OCI-LY7 (cell line): ENCODE data around the gene ST7L. TPM values are rescaled to one million over a fixed set of nuclear protein-coding genes. Genes with fewer than 3 reads are reported as not detected.

ENCODE experiments used
- BruUV-seq: library from RNA; stranded (reverse); fragments of 400-500 nt; replicated peaks from 2 replicates; lab custom pipeline; 2021; lab: Mats Ljungman, UMichigan
- CTCF ChIA-PET: fragments of 300-600 bp; sonication (Branson Sonifier 250); formaldehyde crosslinking; loops from one replicate; lab custom pipeline; 2022; ENCODE audit warnings: antibody characterized with exemption; ENCODE audit not compliant: unreplicated experiment; lab: Charles Lee
- POLR2A ChIA-PET: fragments of 300-600 bp; sonication (Branson Sonifier 250); formaldehyde crosslinking; loops from one replicate; lab custom pipeline; 2022; ENCODE audit warnings: antibody characterized with exemption; lab: Charles Lee
- DNase-seq: peaks from one replicate; pipeline ENCODE4 v3.0.0-alpha.2; 2015; ENCODE audit warnings: low spot score
- H2AFZ ChIP-seq: fragments of 200-600 bp; sonication (generic), shearing (Covaris generic); 2 replicates; pipeline ENCODE4 v1.6.1; 2014; ENCODE audit warnings: mild to moderate bottlenecking, antibody characterized with exemption, low read length, moderate library complexity
- H3K27ac ChIP-seq: fragments of 200-600 bp; sonication (generic); 2 replicates; pipeline ENCODE4 v1.5.1; 2014; ENCODE audit warnings: mixed run types, low read depth, mild to moderate bottlenecking, moderate library complexity, low read length, inconsistent platforms; ENCODE audit not compliant: poor library complexity, severe bottlenecking
- H3K36me3 ChIP-seq: fragments of 200-600 bp; sonication (generic); 2 replicates; pipeline ENCODE4 v1.6.1; 2014; ENCODE audit warnings: mild to moderate bottlenecking, antibody characterized with exemption, low read length, moderate library complexity, mixed read lengths; ENCODE audit not compliant: insufficient read depth
- H3K4me1 ChIP-seq: fragments of 200-600 bp; sonication (generic); 2 replicates; pipeline ENCODE4 v1.5.1; 2014; ENCODE audit warnings: mild to moderate bottlenecking, low read length; ENCODE audit not compliant: insufficient read depth, poor library complexity, severe bottlenecking
- H3K4me2 ChIP-seq: fragments of 200-600 bp; sonication (generic); 2 replicates; pipeline ENCODE4 v1.6.1; 2014; ENCODE audit warnings: mild to moderate bottlenecking, low read length
- H3K4me3 ChIP-seq: fragments of 200-600 bp; sonication (generic); 2 replicates; pipeline ENCODE4 v1.5.1; 2014; ENCODE audit warnings: mild to moderate bottlenecking, low read depth, low read length; ENCODE audit not compliant: poor library complexity, severe bottlenecking
- H3K79me2 ChIP-seq: fragments of 200-600 bp; sonication (generic); 2 replicates; pipeline ENCODE4 v1.6.1; 2016; ENCODE audit warnings: low read depth, mild to moderate bottlenecking, low read length, moderate library complexity, mixed read lengths; ENCODE audit not compliant: insufficient read depth
- H3K9me2 ChIP-seq: fragments of 200-600 bp; sonication (generic); 2 replicates; pipeline ENCODE4 v1.6.1; 2016; ENCODE audit warnings: mild to moderate bottlenecking, low read length, mixed read lengths; ENCODE audit not compliant: insufficient read depth
- H3K9me3 ChIP-seq: fragments of 200-600 bp; sonication (generic); 2 replicates; pipeline ENCODE4 v1.6.1; 2014; ENCODE audit warnings: mild to moderate bottlenecking, mixed run types, low read length, mixed read lengths
- H4K20me1 ChIP-seq: fragments of 200-600 bp; sonication (generic); 2 replicates; pipeline ENCODE4 v1.6.1; 2014; ENCODE audit warnings: mild to moderate bottlenecking, antibody characterized with exemption, low read length, moderate library complexity, mixed read lengths; ENCODE audit not compliant: insufficient read depth
- EZH2phosphoT487 ChIP-seq: fragments of 200-600 bp; sonication (generic); IDR thresholded peaks from 2 replicates; pipeline ENCODE4 v1.6.1; 2018; ENCODE audit warnings: low read depth, borderline replicate concordance, mild to moderate bottlenecking, mixed run types, antibody characterized with exemption, low read length, moderate library complexity, mixed read lengths
- intact Hi-C: fragments of 100-400 bp; cut with micrococcal nuclease; formaldehyde crosslinking; loops from one replicate; pipeline ENCODE4 v1.10.0; 2022; ENCODE audit not compliant: unreplicated experiment
- total RNA-seq, 2 experiments: library from RNA; depleted of rRNA in 1 of 2; stranded (reverse); fragments of >200 nt in 1 of 2; shearing (Covaris generic) in 1 of 2; gene quantifications; 2 replicates each; pipeline ENCODE4 v1.2.3, GENCODE V29; 2014 to 2022
- TF ChIP-seq, protein P1 (sequence below): fragments of 200-600 bp; sonication (generic); conservative IDR thresholded peaks from 2 replicates; pipeline ENCODE4 v1.5.1; 2014; ENCODE audit warnings: mild to moderate bottlenecking, antibody characterized with exemption, low read length, moderate library complexity, mixed read lengths

ST7L gene
- total RNA-seq, 2 experiments from 2014 or later, result 20.2 to 22.8 TPM

DNA sequence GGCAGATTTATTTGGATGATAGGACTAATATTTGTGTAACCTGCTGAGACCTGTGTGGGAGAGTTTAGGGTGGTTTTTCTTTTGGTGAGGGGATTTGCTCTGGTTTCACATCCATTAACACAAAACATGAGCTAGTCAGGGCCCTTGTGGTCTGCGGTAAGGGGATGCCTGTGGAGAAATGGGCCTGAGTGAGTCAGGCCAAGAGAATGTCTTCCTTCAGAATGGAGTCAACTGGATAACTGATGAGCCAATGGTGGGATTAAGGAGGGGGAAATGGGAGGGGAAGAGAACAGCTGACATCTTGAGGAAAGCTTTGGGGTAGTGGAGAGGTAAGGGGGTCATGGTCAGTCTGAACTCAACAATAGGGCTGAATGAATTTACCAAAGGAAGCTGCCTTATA lies 96.3 kb downstream of the ST7L start:
- H4K20me1 ChIP-seq, result no peaks in the 10 kb centered on the region

DNA sequence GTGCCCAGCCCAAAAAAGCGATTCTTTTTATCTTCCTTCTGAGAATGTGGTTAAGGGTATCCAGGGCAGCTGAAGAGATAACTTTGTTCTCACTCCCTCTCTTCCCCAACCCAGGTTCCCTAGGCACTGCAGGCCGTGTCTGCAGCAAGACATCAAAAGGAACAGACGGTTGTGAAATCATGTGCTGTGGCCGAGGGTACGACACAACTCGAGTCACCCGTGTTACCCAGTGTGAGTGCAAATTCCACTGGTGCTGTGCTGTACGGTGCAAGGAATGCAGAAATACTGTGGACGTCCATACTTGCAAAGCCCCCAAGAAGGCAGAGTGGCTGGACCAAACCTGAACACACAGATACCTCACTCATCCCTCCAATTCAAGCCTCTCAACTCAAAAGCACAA lies 98.8 kb downstream of the ST7L start:
- H3K9me2 ChIP-seq, result no peaks in the 10 kb centered on the region

More for the DNA sequence above, 96.3 kb downstream of the ST7L start:
- no TSS peak for BruUV-seq
- no peak overlapping the region for H3K27ac ChIP-seq
- TF ChIP-seq, protein P1, sequence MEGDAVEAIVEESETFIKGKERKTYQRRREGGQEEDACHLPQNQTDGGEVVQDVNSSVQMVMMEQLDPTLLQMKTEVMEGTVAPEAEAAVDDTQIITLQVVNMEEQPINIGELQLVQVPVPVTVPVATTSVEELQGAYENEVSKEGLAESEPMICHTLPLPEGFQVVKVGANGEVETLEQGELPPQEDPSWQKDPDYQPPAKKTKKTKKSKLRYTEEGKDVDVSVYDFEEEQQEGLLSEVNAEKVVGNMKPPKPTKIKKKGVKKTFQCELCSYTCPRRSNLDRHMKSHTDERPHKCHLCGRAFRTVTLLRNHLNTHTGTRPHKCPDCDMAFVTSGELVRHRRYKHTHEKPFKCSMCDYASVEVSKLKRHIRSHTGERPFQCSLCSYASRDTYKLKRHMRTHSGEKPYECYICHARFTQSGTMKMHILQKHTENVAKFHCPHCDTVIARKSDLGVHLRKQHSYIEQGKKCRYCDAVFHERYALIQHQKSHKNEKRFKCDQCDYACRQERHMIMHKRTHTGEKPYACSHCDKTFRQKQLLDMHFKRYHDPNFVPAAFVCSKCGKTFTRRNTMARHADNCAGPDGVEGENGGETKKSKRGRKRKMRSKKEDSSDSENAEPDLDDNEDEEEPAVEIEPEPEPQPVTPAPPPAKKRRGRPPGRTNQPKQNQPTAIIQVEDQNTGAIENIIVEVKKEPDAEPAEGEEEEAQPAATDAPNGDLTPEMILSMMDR, result no peak
- no peak for TF ChIP-seq EZH2phosphoT487
- no peaks in the 10 kb centered on the region for H3K4me1 ChIP-seq
- DNase-seq, result no peak
- no peaks in the 10 kb centered on the region for H3K36me3 ChIP-seq
- no peaks in the 10 kb centered on the region for H3K9me3 ChIP-seq
- H2AFZ ChIP-seq, result no peak overlapping the region
- no peak overlapping the region for H3K4me3 ChIP-seq
- no peaks in the 10 kb centered on the region for H3K79me2 ChIP-seq
- intact Hi-C loops, result no loop called here
- H3K4me2 ChIP-seq, result no peak overlapping the region
- no peaks in the 10 kb centered on the region for H3K9me2 ChIP-seq
- ChIA-PET POLR2A (interaction anchor here (1.1 kb wide), 1 partner anchor 12 kb away, joined by 3 read pairs; no protein-coding TSS in a partner anchor), CTCF (no interaction called here)

DNA sequence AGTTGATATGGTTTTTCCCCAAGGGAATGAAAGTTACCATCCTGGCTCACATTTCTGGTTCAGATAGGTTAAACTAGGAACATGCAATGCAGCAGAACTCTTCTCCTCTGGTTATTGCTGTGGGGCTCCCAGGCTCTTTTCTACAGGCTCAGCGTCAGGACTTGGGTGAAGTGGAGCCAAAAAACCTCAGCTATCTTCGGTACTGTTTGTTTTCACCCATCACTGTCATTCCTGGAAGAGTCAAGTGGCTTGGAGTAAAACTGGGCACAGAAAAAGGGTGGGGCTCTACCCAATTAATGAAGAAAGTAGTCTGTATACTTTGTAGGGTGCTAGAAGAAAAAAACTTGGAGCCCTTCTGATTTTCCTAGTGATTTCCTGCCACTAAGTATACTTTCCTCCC lies 100.8 kb downstream of the ST7L start:
- Histone ChIP-seq H3K4me2 (no peak overlapping the region), H3K9me3 (no peaks in the 10 kb centered on the region), H2AFZ (no peak overlapping the region), H3K27ac (no peak overlapping the region), H4K20me1 (no peaks in the 10 kb centered on the region), H3K36me3 (no peaks in the 10 kb centered on the region), H3K4me3 (no peak overlapping the region), H3K79me2 (no peaks in the 10 kb centered on the region), H3K4me1 (no peaks in the 10 kb centered on the region), H3K9me2 (no peaks in the 10 kb centered on the region)
- ChIA-PET POLR2A (no interaction called here), CTCF (no interaction called here)
- DNase-seq, result no peak
- intact Hi-C loops, result no loop called here
- TF ChIP-seq, protein P1, result no peak
- TF ChIP-seq EZH2phosphoT487, result no peak
- no TSS peak for BruUV-seq

More for the DNA sequence above, 98.8 kb downstream of the ST7L start:
- no peak overlapping the region for H3K4me2 ChIP-seq
- no peak for DNase-seq
- no TSS peak for BruUV-seq
- ChIA-PET POLR2A (no interaction called here), CTCF (no interaction called here)
- no peaks in the 10 kb centered on the region for H3K4me1 ChIP-seq
- no peak overlapping the region for H3K27ac ChIP-seq
- no peak overlapping the region for H3K4me3 ChIP-seq
- no peaks in the 10 kb centered on the region for H3K9me3 ChIP-seq
- intact Hi-C loops, result no loop called here
- TF ChIP-seq, protein P1, result no peak
- H2AFZ ChIP-seq, result no peak overlapping the region
- no peaks in the 10 kb centered on the region for H4K20me1 ChIP-seq
- H3K36me3 ChIP-seq, result no peaks in the 10 kb centered on the region
- no peaks in the 10 kb centered on the region for H3K79me2 ChIP-seq
